K562 (cell line): ENCODE data around the gene KCNK7. TPM values are rescaled to one million over a fixed set of nuclear protein-coding genes. Genes with fewer than 3 reads are reported as not detected.

Source experiments
- E2F6 ChIP-seq, 2 experiments: IDR thresholded peaks; 2 replicates each; pipeline ENCODE4 v1.6.1; 2011; ENCODE audit warnings: borderline replicate concordance in 1 of 2, control low read depth in 1 of 2, low read depth in 1 of 2, low read length in 1 of 2, mild to moderate bottlenecking in 1 of 2, mixed read lengths in 1 of 2, moderate library complexity in 1 of 2; ENCODE audit not compliant: insufficient read depth in 1 of 2, insufficient read length in 1 of 2, poor library complexity in 1 of 2, severe bottlenecking in 1 of 2; ENCODE audit errors: extremely low read depth in 1 of 2
- HMG20A ChIP-seq: fragments of 450-650 bp; formaldehyde crosslinking; conservative IDR thresholded peaks from 2 replicates; pipeline ENCODE4 v1.4.0; 2020; ENCODE audit warnings: mild to moderate bottlenecking, mixed read lengths
- HMG20B ChIP-seq: fragments of 250-450 bp; sonication (Bioruptor Pico); IDR thresholded peaks from 2 replicates; pipeline ENCODE4 v1.5.0; 2021; ENCODE audit warnings: mild to moderate bottlenecking
- KAT8 ChIP-seq: fragments of 450-650 bp; IDR thresholded peaks from 2 replicates; pipeline ENCODE4 v1.6.1; 2016; ENCODE audit warnings: low read depth, mild to moderate bottlenecking
- MTA1 ChIP-seq: fragments of 450-650 bp; IDR thresholded peaks from 2 replicates; pipeline ENCODE4 v1.6.1; 2017; ENCODE audit warnings: borderline replicate concordance
- MTF1 ChIP-seq: fragments of 250-450 bp; sonication (Bioruptor Pico); IDR thresholded peaks from 2 replicates; pipeline ENCODE4 v1.9.0; 2021; ENCODE audit warnings: moderate library complexity, mild to moderate bottlenecking, inconsistent platforms, borderline replicate concordance
- MXI1 ChIP-seq: IDR thresholded peaks from 2 replicates; pipeline ENCODE4 v1.6.1; 2011; ENCODE audit warnings: low read depth, mild to moderate bottlenecking, improper control_type of control experiment, low read length
- RREB1 ChIP-seq: fragments of 250-450 bp; sonication (Bioruptor Pico); IDR thresholded peaks from 2 replicates; pipeline ENCODE4 v1.4.0; 2020
- SFPQ ChIP-seq: fragments of 200-400 bp; formaldehyde crosslinking; IDR thresholded peaks from 2 replicates; pipeline ENCODE4 v1.6.1; 2017; ENCODE audit warnings: mild to moderate bottlenecking, low read depth, low read length, moderate library complexity
- TCFL5 ChIP-seq: fragments of 250-450 bp; sonication (Bioruptor Pico); conservative IDR thresholded peaks from 2 replicates; pipeline ENCODE4 v1.6.1; 2021; ENCODE audit warnings: mild to moderate bottlenecking, moderate library complexity, matching md5 sums
- TFAM ChIP-seq: fragments of 250-450 bp; sonication (Bioruptor Pico); conservative IDR thresholded peaks from 2 replicates; pipeline ENCODE4 v1.5.0; 2021; ENCODE audit warnings: mild to moderate bottlenecking, moderate library complexity
- polyA plus RNA-seq, 8 experiments: library from polyadenylated mRNA; depleted of rRNA in 4 of 8; stranded (reverse) in 5 of 8; unstranded in 3 of 8; fragments of >200 nt; fragmentation: Nextera tagmentation in 2 of 8; fragmentation: Illumina TruSeq in 1 of 8; extraction: Ambion mirVana in 2 of 8; extraction: Trizol in 1 of 8; gene quantifications; 2 replicates each; pipeline versions ENCODE4 v1.2.1 to v1.2.3, GENCODE V29; 2011 to 2014; ENCODE audit warnings: inconsistent platforms in 1 of 8, missing spikeins in 1 of 8
- total RNA-seq, 7 experiments: library from RNA; depleted of rRNA in 6 of 7; stranded (reverse); fragments of >200 nt in 6 of 7; fragmentation: Illumina TruSeq in 2 of 7; extraction: Trizol in 2 of 7; gene quantifications; 2 replicates each; pipeline versions ENCODE4 v1.2.1 to v1.2.3, GENCODE V29; 2011 to 2021; ENCODE audit warnings: low replicate concordance in 1 of 7
- TF ChIP-seq, protein P1 (sequence below): fragments of 450-650 bp; formaldehyde crosslinking; IDR thresholded peaks from 2 replicates; pipeline ENCODE4 v1.4.0; 2020; ENCODE audit warnings: mild to moderate bottlenecking, moderate library complexity
- TF ChIP-seq, protein P2 (sequence below): sonication (generic); formaldehyde crosslinking; IDR thresholded peaks from 2 replicates; pipeline ENCODE4 v1.8.1; 2022; ENCODE audit warnings: missing genetic modification reagents

The KCNK7 gene
- total and polyA plus RNA-seq, 9 of the 15 experiments (the other 6 are each of a cell fraction or from before 2014, with no cell fraction given) = 0.07 to 0.40 TPM; not detected in 7

- TF ChIP-seq E2F6 (IDR thresholded peaks at IDR 0.05; ENCODE audit: borderline replicate concordance in 1 of 2, extremely low read depth in 1 of 2, insufficient read depth in 1 of 2, insufficient read length in 1 of 2, low read depth in 1 of 2, low read length in 1 of 2, poor library complexity in 1 of 2, severe bottlenecking in 1 of 2) (no peak), MXI1 (no peak), HMG20B (CRISPR knock-in tag) (no peak), RREB1 (no peak), HMG20A (CRISPR knock-in tag) (no peak), MTA1 (no peak), KAT8 (no peak), TCFL5 (no peak), TFAM (CRISPR knock-in tag) (no peak), SFPQ (no peak), MTF1 (no peak)
- TF ChIP-seq, protein P1, sequence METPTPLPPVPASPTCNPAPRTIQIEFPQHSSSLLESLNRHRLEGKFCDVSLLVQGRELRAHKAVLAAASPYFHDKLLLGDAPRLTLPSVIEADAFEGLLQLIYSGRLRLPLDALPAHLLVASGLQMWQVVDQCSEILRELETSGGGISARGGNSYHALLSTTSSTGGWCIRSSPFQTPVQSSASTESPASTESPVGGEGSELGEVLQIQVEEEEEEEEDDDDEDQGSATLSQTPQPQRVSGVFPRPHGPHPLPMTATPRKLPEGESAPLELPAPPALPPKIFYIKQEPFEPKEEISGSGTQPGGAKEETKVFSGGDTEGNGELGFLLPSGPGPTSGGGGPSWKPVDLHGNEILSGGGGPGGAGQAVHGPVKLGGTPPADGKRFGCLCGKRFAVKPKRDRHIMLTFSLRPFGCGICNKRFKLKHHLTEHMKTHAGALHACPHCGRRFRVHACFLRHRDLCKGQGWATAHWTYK (CRISPR knock-in tag) = no peak
- TF ChIP-seq, protein P2, sequence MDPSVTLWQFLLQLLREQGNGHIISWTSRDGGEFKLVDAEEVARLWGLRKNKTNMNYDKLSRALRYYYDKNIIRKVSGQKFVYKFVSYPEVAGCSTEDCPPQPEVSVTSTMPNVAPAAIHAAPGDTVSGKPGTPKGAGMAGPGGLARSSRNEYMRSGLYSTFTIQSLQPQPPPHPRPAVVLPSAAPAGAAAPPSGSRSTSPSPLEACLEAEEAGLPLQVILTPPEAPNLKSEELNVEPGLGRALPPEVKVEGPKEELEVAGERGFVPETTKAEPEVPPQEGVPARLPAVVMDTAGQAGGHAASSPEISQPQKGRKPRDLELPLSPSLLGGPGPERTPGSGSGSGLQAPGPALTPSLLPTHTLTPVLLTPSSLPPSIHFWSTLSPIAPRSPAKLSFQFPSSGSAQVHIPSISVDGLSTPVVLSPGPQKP (CRISPR knock-in tag) = no peak
These were observed 42.1 kb downstream of the KCNK7 start (continued) for GRCh38 chr11:65553301-65554001.
